Central memory CD4-positive, alpha-beta T cell (primary cell): ENCODE results near the gene SIGLEC14.
"Not testable (repeated sequence)": the region's sequence is repeated elsewhere in the genome, so short reads cannot be mapped to it uniquely, and the experiment has no call there.

Experiments used
- DNase-seq: peaks from one replicate; pipeline ENCODE4 v3.0.0; 2022
- total RNA-seq, 3 experiments: gene quantifications; one replicate each; lab custom pipeline; 2026; lab: John Stamatoyannopoulos, UW

SIGLEC14 gene
- 0 reads per million in 3 experiments for total RNA-seq

- not testable (repeated sequence) for DNase-seq
Observed at GRCh38 chr19:51646730-51647129, at the start of gene SIGLEC14. Gene SIGLEC14, minus strand, starts transcription at chr19:51646825. Its CDS starts 66 bp downstream, at chr19:51646759.

GRCh38 chr19:51695702-51696315 is 49.2 kb upstream of the SIGLEC14 start:
- no peak for DNase-seq

- no peak for DNase-seq
Observed at GRCh38 chr19:51695088-51695487, 48.5 kb upstream of the SIGLEC14 start.

- no peak for DNase-seq
Observed at GRCh38 chr19:51694318-51695085, 47.9 kb upstream of the SIGLEC14 start.

- no peak for DNase-seq
Observed at GRCh38 chr19:51693819-51694218, 47.2 kb upstream of the SIGLEC14 start.

- no peak for DNase-seq
Observed at GRCh38 chr19:51693260-51693659, 46.6 kb upstream of the SIGLEC14 start, which contains the start of gene SPACA6. Gene SPACA6, plus strand, starts transcription at chr19:51693330. Its CDS starts 197 bp downstream, at chr19:51693527.

- no peak for DNase-seq
Observed at GRCh38 chr19:51692468-51692867, 45.8 kb upstream of the SIGLEC14 start.

- DNase-seq, result no peak
Observed at GRCh38 chr19:51691584-51692428, 45.2 kb upstream of the SIGLEC14 start.

GRCh38 chr19:51691074-51691583 is 44.5 kb upstream of the SIGLEC14 start:
- DNase-seq, result no peak

GRCh38 chr19:51690454-51691073 is 43.9 kb upstream of the SIGLEC14 start:
- peak; percentile 72 for DNase-seq

GRCh38 chr19:51689751-51690453 is 43.3 kb upstream of the SIGLEC14 start:
- DNase-seq, result no peak

GRCh38 chr19:51688671-51689571 is 42.3 kb upstream of the SIGLEC14 start:
- DNase-seq, result no peak

GRCh38 chr19:51687791-51688670 is 41.4 kb upstream of the SIGLEC14 start:
- DNase-seq, result no peak

- no peak for DNase-seq
Observed at GRCh38 chr19:51686171-51686570, 39.5 kb upstream of the SIGLEC14 start.

GRCh38 chr19:51681286-51681941 is 34.8 kb upstream of the SIGLEC14 start:
- no peak for DNase-seq

- DNase-seq, result no peak
Observed at GRCh38 chr19:51680474-51680873, 33.8 kb upstream of the SIGLEC14 start.

GRCh38 chr19:51676566-51677083 is 30.0 kb upstream of the SIGLEC14 start:
- DNase-seq, result peak; percentile 19

GRCh38 chr19:51675911-51676565 is 29.4 kb upstream of the SIGLEC14 start:
- not testable (repeated sequence) for DNase-seq
